NK-92 (cell line): ENCODE measurements around the gene EFHD2.

Experiments used
- DNase-seq: peaks from one replicate; lab custom pipeline; 2025; ENCODE audit not compliant: unreplicated experiment; lab: John Stamatoyannopoulos, UW

EFHD2 gene

GRCh38 chr1:15475752-15476314 lies 66.1 kb downstream of the EFHD2 start, which contains the start of gene CELA2B:
Gene CELA2B, plus strand, starts transcription at chr1:15476104. Its CDS starts 22 bp downstream, at chr1:15476126.
- no peak for DNase-seq

GRCh38 chr1:15476927-15477326 lies 67.2 kb downstream of the EFHD2 start:
- DNase-seq: no peak

- DNase-seq: no peak
Observed at GRCh38 chr1:15477646-15478212, 68.0 kb downstream of the EFHD2 start.
